HG03439 (cell line): ENCODE data around the gene TRIM2.

Source experiments
- ATAC-seq: cut with Tn5 transposase; IDR thresholded peaks from one replicate; pipeline ENCODE4 v1.9.1; 2021; ENCODE audit warnings: mild to moderate bottlenecking, moderate library complexity; ENCODE audit not compliant: unreplicated experiment

Gene TRIM2

GRCh38 chr4:153271820-153272219, 67.6 kb downstream of the TRIM2 start:
- no peak for ATAC-seq

GRCh38 chr4:153273751-153274150, 69.5 kb downstream of the TRIM2 start:
- ATAC-seq: no peak

GRCh38 chr4:153274967-153275366, 70.7 kb downstream of the TRIM2 start:
- ATAC-seq: no peak

- no peak for ATAC-seq
Measured at GRCh38 chr4:153275380-153276276, 71.4 kb downstream of the TRIM2 start.

GRCh38 chr4:153276971-153277370, 72.7 kb downstream of the TRIM2 start:
- no peak for ATAC-seq

- no peak for ATAC-seq
Measured at GRCh38 chr4:153281476-153281875, 77.2 kb downstream of the TRIM2 start.

GRCh38 chr4:153282023-153282422, 77.8 kb downstream of the TRIM2 start:
- no peak for ATAC-seq

- no peak for ATAC-seq
Measured at GRCh38 chr4:153283260-153283659, 79.0 kb downstream of the TRIM2 start.

GRCh38 chr4:153290134-153290533, 85.9 kb downstream of the TRIM2 start:
- no peak for ATAC-seq

GRCh38 chr4:153291562-153291961, 87.3 kb downstream of the TRIM2 start:
- no peak for ATAC-seq

- ATAC-seq: no peak
Measured at GRCh38 chr4:153292897-153293741, 88.9 kb downstream of the TRIM2 start.

GRCh38 chr4:153293742-153294057, 89.5 kb downstream of the TRIM2 start:
- no peak for ATAC-seq

- ATAC-seq: no peak
Measured at GRCh38 chr4:153294631-153295030, 90.4 kb downstream of the TRIM2 start.

- no peak for ATAC-seq
Measured at GRCh38 chr4:153295131-153295755, 91.0 kb downstream of the TRIM2 start.

GRCh38 chr4:153296040-153296823, 92.0 kb downstream of the TRIM2 start:
- ATAC-seq: no peak

GRCh38 chr4:153297116-153297515, 92.9 kb downstream of the TRIM2 start:
- ATAC-seq: no peak

GRCh38 chr4:153310793-153311192, 106.5 kb downstream of the TRIM2 start:
- no peak for ATAC-seq

GRCh38 chr4:153314915-153315314, 110.7 kb downstream of the TRIM2 start:
- ATAC-seq: no peak

- ATAC-seq: no peak
Measured at GRCh38 chr4:153318696-153319320, 114.6 kb downstream of the TRIM2 start.

- no peak for ATAC-seq
Measured at GRCh38 chr4:153322791-153323190, 118.5 kb downstream of the TRIM2 start.
